Loucy (cell line): ENCODE measurements around the gene FSTL1.

Experiments used
- CTCF ChIP-seq: fragments of 200-600 bp; sonication (generic); conservative IDR thresholded peaks from 2 replicates; pipeline ENCODE4 v1.5.1; 2014; ENCODE audit warnings: mild to moderate bottlenecking, antibody characterized with exemption, low read length
- EZH2phosphoT487 ChIP-seq: fragments of 200-600 bp; IDR thresholded peaks from 2 replicates; pipeline ENCODE4 v1.6.1; 2018; ENCODE audit warnings: antibody characterized with exemption, mild to moderate bottlenecking, moderate library complexity, borderline replicate concordance

GRCh38 chr3:120364101-120364500 is 86.7 kb downstream of the FSTL1 start:
- TF ChIP-seq CTCF: no peak
- no peak for TF ChIP-seq EZH2phosphoT487
